ENCODE results near the gene PRG3. TPM values are rescaled to one million over a fixed set of nuclear protein-coding genes. Genes with fewer than 3 reads are reported as not detected.
"Not testable (repeated sequence)": the region's sequence is repeated elsewhere in the genome, so short reads cannot be mapped to it uniquely, and the experiment has no call there.

Gene PRG3
- total RNA-seq, 1 donor = not detected

GRCh38 chr11:57409321-57410100 is 28.6 kb upstream of the PRG3 start:
- no peak for DNase-seq (ENCODE audit: low read depth in 2 of 3, low spot score in 2 of 3)

- DNase-seq (ENCODE audit: low read depth in 2 of 3, low spot score in 2 of 3) = no peak
These were observed 27.8 kb upstream of the PRG3 start for GRCh38 chr11:57408771-57409170.

- no peak for DNase-seq (ENCODE audit: low read depth in 2 of 3, low spot score in 2 of 3)
These were observed 27.1 kb upstream of the PRG3 start for GRCh38 chr11:57407941-57408475.

GRCh38 chr11:57407010-57407920 is 26.3 kb upstream of the PRG3 start:
- no peak for DNase-seq (ENCODE audit: low read depth in 2 of 3, low spot score in 2 of 3)

- DNase-seq (ENCODE audit: low read depth in 2 of 3, low spot score in 2 of 3) = peak in 2 of 3 donors; percentile 89 to 91
These were observed 25.5 kb upstream of the PRG3 start for GRCh38 chr11:57406337-57406904.

GRCh38 chr11:57405271-57405860 is 24.4 kb upstream of the PRG3 start:
- no peak for DNase-seq (ENCODE audit: low read depth in 2 of 3, low spot score in 2 of 3)

- no peak for DNase-seq (ENCODE audit: low read depth in 2 of 3, low spot score in 2 of 3)
These were observed 22.8 kb upstream of the PRG3 start for GRCh38 chr11:57403802-57404147.

- DNase-seq (ENCODE audit: low read depth in 2 of 3, low spot score in 2 of 3) = not testable (repeated sequence)
These were observed 22.3 kb upstream of the PRG3 start for GRCh38 chr11:57403003-57403801.

- no peak for DNase-seq (ENCODE audit: low read depth in 2 of 3, low spot score in 2 of 3)
These were observed 21.4 kb upstream of the PRG3 start for GRCh38 chr11:57402188-57403002.

- no peak for DNase-seq (ENCODE audit: low read depth in 2 of 3, low spot score in 2 of 3)
These were observed 19.1 kb upstream of the PRG3 start for GRCh38 chr11:57399972-57400578.

GRCh38 chr11:57399221-57399620 is 18.3 kb upstream of the PRG3 start:
- no peak for DNase-seq (ENCODE audit: low read depth in 2 of 3, low spot score in 2 of 3)

GRCh38 chr11:57397394-57397990 is 16.5 kb upstream of the PRG3 start:
- no peak for DNase-seq (ENCODE audit: low read depth in 2 of 3, low spot score in 2 of 3)

GRCh38 chr11:57396744-57397143 is 15.8 kb upstream of the PRG3 start:
- no peak for DNase-seq (ENCODE audit: low read depth in 2 of 3, low spot score in 2 of 3)

GRCh38 chr11:57395905-57396623 is 15.1 kb upstream of the PRG3 start:
- no peak for DNase-seq (ENCODE audit: low read depth in 2 of 3, low spot score in 2 of 3)

- no peak for DNase-seq (ENCODE audit: low read depth in 2 of 3, low spot score in 2 of 3)
These were observed 13.4 kb upstream of the PRG3 start for GRCh38 chr11:57394203-57394965.

GRCh38 chr11:57392763-57393105 is 11.8 kb upstream of the PRG3 start:
- no peak for DNase-seq (ENCODE audit: low read depth in 2 of 3, low spot score in 2 of 3)

All from hematopoietic multipotent progenitor cell (in vitro differentiated cells).